ENCODE measurements around the gene MTG1.
A peak's percentile ranks its signal among the peaks of the same experiment; 100 is the strongest.

DNA sequence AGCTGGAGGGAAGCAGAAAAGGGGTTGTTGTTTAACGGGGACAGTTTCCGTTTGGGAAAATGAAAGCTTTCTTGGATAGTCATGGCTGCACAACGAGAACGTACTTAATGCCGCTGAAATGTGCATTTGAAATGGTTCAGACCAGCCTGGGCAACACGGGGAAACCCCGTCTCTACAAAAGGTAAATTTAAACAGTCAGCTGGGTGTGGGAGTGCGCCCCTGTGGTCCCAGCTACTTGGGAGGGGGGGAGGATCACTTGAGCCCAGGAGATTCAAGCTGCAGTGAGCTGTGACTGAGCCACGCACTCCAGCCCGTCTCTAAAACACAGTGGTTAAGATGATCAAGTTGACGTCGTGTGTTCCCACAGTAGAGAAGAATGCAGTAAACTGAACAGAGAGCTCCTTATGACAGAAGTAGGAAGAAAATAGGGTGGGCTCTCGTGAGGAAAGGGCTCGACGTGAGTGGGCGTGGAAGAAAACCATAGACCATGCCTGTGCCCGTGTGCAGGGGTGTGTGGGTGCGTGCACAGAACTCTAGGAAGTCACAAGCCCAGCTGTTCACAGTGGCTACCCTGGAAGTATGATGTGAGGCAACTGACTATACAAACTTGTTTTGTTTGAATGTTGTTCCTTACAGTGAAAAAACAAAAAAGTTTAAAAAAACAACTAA is 32.0 kb upstream of the MTG1 start:
- TF ChIP-seq TCF3 (IDR thresholded peaks at IDR 0.05; ENCODE audit: borderline replicate concordance, insufficient read depth, low read depth, low read length) (no peak), ZNF207 (IDR thresholded peaks at IDR 0.05; ENCODE audit: borderline replicate concordance) (no peak), ZNF274 (IDR thresholded peaks at IDR 0.05; ENCODE audit: insufficient read depth, insufficient read length) (no peak), CBFB (IDR thresholded peaks at IDR 0.05; ENCODE audit: low read depth) (no peak), CHD2 (IDR thresholded peaks at IDR 0.05; ENCODE audit: borderline replicate concordance, low read depth, low read length) (0 out of 2 replicates have a peak, but pooled peaks have one; percentile 25), CBX3 (IDR thresholded peaks at IDR 0.05; ENCODE audit: borderline replicate concordance, low read depth) (no peak), RCOR1 (conservative IDR thresholded peaks at IDR 0.05; ENCODE audit: low read depth, low read length) (no peak), RFX5 (IDR thresholded peaks at IDR 0.05; ENCODE audit: low read depth, low read length) (no peak), KDM1A (IDR thresholded peaks at IDR 0.05; ENCODE audit: borderline replicate concordance) (no peak), POLR2A (IDR thresholded peaks at IDR 0.05; ENCODE audit: low read depth, low read length) (0 out of 2 replicates have a peak, but pooled peaks have one; percentile 1)
- TF ChIP-seq, protein P1, sequence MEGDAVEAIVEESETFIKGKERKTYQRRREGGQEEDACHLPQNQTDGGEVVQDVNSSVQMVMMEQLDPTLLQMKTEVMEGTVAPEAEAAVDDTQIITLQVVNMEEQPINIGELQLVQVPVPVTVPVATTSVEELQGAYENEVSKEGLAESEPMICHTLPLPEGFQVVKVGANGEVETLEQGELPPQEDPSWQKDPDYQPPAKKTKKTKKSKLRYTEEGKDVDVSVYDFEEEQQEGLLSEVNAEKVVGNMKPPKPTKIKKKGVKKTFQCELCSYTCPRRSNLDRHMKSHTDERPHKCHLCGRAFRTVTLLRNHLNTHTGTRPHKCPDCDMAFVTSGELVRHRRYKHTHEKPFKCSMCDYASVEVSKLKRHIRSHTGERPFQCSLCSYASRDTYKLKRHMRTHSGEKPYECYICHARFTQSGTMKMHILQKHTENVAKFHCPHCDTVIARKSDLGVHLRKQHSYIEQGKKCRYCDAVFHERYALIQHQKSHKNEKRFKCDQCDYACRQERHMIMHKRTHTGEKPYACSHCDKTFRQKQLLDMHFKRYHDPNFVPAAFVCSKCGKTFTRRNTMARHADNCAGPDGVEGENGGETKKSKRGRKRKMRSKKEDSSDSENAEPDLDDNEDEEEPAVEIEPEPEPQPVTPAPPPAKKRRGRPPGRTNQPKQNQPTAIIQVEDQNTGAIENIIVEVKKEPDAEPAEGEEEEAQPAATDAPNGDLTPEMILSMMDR (IDR thresholded peaks at IDR 0.05 in 2 of 3, conservative IDR thresholded peaks at IDR 0.05 in 1 of 3; ENCODE audit: control insufficient read depth in 2 of 3, extremely low read depth in 1 of 3, insufficient read depth in 1 of 3, low read depth in 3 of 3, low read length in 3 of 3), result no peak
- TF ChIP-seq, protein P2, sequence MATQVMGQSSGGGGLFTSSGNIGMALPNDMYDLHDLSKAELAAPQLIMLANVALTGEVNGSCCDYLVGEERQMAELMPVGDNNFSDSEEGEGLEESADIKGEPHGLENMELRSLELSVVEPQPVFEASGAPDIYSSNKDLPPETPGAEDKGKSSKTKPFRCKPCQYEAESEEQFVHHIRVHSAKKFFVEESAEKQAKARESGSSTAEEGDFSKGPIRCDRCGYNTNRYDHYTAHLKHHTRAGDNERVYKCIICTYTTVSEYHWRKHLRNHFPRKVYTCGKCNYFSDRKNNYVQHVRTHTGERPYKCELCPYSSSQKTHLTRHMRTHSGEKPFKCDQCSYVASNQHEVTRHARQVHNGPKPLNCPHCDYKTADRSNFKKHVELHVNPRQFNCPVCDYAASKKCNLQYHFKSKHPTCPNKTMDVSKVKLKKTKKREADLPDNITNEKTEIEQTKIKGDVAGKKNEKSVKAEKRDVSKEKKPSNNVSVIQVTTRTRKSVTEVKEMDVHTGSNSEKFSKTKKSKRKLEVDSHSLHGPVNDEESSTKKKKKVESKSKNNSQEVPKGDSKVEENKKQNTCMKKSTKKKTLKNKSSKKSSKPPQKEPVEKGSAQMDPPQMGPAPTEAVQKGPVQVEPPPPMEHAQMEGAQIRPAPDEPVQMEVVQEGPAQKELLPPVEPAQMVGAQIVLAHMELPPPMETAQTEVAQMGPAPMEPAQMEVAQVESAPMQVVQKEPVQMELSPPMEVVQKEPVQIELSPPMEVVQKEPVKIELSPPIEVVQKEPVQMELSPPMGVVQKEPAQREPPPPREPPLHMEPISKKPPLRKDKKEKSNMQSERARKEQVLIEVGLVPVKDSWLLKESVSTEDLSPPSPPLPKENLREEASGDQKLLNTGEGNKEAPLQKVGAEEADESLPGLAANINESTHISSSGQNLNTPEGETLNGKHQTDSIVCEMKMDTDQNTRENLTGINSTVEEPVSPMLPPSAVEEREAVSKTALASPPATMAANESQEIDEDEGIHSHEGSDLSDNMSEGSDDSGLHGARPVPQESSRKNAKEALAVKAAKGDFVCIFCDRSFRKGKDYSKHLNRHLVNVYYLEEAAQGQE (IDR thresholded peaks at IDR 0.05; ENCODE audit: low read depth, low read length), result no peak
